ENCODE results near the gene ECE1. TPM values are rescaled to one million over a fixed set of nuclear protein-coding genes. Genes with fewer than 3 reads are reported as not detected.

Gene ECE1
- total and polyA plus RNA-seq, 10 of the 15 experiments (the other 5 are each of a cell fraction or from before 2014, with no cell fraction given) = 0.97 to 81.0 (median 37.0) TPM

DNA sequence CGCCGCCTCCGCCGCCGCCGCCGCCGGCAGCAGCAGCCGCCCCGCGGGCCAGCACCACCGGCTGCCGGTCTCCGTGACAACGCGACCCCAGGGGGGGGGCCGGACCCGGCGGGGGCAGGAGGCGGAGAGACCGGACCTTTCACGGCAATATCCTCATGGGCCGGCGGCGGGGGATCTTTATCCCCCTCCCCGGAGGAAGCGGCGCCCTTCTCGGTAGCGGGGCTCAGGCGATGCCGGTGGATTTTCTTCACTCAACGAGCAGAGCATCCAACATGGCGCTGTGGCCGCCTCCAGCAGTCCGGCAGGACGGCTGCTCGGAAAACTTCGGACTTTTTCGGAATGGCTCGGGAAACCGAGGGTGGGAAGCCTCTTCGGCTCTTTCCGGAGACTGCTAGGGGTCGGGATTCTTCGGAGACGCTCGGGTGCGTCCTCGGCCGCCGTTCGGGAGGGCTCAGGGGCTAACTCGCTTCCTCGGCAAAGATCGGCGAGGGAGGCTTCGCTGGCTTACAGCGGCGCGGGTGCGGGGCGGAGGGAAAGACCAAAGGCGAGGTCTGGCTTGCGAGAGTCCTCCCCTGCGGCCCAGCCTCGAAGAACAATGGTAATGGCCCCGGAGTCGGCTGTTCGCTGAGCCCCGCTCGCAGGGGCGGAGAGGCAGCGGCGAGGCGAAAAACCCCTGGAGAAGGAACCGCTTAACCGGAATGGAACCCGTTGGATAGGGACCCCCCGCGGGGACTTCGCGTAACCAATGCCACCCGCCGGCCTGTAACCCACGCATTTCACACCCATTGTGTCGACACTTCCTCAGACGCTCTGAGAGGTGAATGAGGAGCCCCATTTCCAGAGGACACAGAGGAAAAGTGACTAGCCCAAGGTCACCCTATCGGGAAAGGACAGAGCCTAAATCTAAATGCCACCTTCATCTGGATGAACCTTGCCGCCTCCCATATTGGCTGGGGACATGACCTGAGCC is 113.4 kb downstream of the ECE1 start, which contains the start of gene EIF4G3 (continued):
- no peak for TF ChIP-seq NFYA (IDR thresholded peaks at IDR 0.05; ENCODE audit: borderline replicate concordance, low read depth, low read length)
- TF ChIP-seq, protein P1, sequence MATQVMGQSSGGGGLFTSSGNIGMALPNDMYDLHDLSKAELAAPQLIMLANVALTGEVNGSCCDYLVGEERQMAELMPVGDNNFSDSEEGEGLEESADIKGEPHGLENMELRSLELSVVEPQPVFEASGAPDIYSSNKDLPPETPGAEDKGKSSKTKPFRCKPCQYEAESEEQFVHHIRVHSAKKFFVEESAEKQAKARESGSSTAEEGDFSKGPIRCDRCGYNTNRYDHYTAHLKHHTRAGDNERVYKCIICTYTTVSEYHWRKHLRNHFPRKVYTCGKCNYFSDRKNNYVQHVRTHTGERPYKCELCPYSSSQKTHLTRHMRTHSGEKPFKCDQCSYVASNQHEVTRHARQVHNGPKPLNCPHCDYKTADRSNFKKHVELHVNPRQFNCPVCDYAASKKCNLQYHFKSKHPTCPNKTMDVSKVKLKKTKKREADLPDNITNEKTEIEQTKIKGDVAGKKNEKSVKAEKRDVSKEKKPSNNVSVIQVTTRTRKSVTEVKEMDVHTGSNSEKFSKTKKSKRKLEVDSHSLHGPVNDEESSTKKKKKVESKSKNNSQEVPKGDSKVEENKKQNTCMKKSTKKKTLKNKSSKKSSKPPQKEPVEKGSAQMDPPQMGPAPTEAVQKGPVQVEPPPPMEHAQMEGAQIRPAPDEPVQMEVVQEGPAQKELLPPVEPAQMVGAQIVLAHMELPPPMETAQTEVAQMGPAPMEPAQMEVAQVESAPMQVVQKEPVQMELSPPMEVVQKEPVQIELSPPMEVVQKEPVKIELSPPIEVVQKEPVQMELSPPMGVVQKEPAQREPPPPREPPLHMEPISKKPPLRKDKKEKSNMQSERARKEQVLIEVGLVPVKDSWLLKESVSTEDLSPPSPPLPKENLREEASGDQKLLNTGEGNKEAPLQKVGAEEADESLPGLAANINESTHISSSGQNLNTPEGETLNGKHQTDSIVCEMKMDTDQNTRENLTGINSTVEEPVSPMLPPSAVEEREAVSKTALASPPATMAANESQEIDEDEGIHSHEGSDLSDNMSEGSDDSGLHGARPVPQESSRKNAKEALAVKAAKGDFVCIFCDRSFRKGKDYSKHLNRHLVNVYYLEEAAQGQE (IDR thresholded peaks at IDR 0.05; ENCODE audit: low read depth, low read length) = no peak
- TF ChIP-seq, protein P2, sequence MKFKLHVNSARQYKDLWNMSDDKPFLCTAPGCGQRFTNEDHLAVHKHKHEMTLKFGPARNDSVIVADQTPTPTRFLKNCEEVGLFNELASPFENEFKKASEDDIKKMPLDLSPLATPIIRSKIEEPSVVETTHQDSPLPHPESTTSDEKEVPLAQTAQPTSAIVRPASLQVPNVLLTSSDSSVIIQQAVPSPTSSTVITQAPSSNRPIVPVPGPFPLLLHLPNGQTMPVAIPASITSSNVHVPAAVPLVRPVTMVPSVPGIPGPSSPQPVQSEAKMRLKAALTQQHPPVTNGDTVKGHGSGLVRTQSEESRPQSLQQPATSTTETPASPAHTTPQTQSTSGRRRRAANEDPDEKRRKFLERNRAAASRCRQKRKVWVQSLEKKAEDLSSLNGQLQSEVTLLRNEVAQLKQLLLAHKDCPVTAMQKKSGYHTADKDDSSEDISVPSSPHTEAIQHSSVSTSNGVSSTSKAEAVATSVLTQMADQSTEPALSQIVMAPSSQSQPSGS (IDR thresholded peaks at IDR 0.05; ENCODE audit: low read length) = no peak
- TF ChIP-seq, protein P3, sequence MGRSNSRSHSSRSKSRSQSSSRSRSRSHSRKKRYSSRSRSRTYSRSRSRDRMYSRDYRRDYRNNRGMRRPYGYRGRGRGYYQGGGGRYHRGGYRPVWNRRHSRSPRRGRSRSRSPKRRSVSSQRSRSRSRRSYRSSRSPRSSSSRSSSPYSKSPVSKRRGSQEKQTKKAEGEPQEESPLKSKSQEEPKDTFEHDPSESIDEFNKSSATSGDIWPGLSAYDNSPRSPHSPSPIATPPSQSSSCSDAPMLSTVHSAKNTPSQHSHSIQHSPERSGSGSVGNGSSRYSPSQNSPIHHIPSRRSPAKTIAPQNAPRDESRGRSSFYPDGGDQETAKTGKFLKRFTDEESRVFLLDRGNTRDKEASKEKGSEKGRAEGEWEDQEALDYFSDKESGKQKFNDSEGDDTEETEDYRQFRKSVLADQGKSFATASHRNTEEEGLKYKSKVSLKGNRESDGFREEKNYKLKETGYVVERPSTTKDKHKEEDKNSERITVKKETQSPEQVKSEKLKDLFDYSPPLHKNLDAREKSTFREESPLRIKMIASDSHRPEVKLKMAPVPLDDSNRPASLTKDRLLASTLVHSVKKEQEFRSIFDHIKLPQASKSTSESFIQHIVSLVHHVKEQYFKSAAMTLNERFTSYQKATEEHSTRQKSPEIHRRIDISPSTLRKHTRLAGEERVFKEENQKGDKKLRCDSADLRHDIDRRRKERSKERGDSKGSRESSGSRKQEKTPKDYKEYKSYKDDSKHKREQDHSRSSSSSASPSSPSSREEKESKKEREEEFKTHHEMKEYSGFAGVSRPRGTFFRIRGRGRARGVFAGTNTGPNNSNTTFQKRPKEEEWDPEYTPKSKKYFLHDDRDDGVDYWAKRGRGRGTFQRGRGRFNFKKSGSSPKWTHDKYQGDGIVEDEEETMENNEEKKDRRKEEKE (IDR thresholded peaks at IDR 0.05) = no peak
- no peak for TF ChIP-seq SUPT20H (IDR thresholded peaks at IDR 0.05; ENCODE audit: borderline replicate concordance, control insufficient read depth, low read depth, low read length)
- TF ChIP-seq, protein P4, sequence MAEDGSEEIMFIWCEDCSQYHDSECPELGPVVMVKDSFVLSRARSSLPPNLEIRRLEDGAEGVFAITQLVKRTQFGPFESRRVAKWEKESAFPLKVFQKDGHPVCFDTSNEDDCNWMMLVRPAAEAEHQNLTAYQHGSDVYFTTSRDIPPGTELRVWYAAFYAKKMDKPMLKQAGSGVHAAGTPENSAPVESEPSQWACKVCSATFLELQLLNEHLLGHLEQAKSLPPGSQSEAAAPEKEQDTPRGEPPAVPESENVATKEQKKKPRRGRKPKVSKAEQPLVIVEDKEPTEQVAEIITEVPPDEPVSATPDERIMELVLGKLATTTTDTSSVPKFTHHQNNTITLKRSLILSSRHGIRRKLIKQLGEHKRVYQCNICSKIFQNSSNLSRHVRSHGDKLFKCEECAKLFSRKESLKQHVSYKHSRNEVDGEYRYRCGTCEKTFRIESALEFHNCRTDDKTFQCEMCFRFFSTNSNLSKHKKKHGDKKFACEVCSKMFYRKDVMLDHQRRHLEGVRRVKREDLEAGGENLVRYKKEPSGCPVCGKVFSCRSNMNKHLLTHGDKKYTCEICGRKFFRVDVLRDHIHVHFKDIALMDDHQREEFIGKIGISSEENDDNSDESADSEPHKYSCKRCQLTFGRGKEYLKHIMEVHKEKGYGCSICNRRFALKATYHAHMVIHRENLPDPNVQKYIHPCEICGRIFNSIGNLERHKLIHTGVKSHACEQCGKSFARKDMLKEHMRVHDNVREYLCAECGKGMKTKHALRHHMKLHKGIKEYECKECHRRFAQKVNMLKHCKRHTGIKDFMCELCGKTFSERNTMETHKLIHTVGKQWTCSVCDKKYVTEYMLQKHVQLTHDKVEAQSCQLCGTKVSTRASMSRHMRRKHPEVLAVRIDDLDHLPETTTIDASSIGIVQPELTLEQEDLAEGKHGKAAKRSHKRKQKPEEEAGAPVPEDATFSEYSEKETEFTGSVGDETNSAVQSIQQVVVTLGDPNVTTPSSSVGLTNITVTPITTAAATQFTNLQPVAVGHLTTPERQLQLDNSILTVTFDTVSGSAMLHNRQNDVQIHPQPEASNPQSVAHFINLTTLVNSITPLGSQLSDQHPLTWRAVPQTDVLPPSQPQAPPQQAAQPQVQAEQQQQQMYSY (CRISPR knock-in tag; IDR thresholded peaks at IDR 0.05) = no peak
- no peak; the same call in 1 of the 2 replicates for TF ChIP-seq ZNF207 (IDR thresholded peaks at IDR 0.05; ENCODE audit: borderline replicate concordance)
- TF ChIP-seq, protein P5, sequence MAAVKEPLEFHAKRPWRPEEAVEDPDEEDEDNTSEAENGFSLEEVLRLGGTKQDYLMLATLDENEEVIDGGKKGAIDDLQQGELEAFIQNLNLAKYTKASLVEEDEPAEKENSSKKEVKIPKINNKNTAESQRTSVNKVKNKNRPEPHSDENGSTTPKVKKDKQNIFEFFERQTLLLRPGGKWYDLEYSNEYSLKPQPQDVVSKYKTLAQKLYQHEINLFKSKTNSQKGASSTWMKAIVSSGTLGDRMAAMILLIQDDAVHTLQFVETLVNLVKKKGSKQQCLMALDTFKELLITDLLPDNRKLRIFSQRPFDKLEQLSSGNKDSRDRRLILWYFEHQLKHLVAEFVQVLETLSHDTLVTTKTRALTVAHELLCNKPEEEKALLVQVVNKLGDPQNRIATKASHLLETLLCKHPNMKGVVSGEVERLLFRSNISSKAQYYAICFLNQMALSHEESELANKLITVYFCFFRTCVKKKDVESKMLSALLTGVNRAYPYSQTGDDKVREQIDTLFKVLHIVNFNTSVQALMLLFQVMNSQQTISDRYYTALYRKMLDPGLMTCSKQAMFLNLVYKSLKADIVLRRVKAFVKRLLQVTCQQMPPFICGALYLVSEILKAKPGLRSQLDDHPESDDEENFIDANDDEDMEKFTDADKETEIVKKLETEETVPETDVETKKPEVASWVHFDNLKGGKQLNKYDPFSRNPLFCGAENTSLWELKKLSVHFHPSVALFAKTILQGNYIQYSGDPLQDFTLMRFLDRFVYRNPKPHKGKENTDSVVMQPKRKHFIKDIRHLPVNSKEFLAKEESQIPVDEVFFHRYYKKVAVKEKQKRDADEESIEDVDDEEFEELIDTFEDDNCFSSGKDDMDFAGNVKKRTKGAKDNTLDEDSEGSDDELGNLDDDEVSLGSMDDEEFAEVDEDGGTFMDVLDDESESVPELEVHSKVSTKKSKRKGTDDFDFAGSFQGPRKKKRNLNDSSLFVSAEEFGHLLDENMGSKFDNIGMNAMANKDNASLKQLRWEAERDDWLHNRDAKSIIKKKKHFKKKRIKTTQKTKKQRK (IDR thresholded peaks at IDR 0.05; ENCODE audit: low read depth, low read length) = no peak
- peak; percentile 85 for TF ChIP-seq TAF1 (IDR thresholded peaks at IDR 0.05; ENCODE audit: borderline replicate concordance, low read depth, low read length)

All from GM12878 (cell line).